ENCODE measurements around the gene WNT3.

The WNT3 gene

GRCh38 chr17:46834846-46835245, 16.4 kb upstream of the WNT3 start:
- no peak for DNase-seq

DNA sequence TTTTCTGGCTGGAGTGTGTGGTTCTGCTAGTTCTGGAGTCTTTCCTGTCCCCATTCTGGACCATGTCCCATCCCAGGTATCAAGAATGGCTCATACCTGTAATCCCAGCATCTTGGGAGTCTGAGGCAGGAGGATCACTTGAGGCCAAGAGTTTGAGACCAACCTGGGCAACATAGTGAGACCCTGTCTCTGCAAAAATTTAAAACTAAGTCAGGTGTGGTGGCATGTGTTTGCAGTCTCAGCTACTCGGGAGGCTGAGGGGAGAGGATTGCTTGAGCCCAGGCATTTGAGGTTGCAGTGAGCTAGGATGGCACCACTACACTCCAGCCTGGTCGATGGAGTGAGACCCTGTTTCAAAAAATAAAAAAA, 15.3 kb upstream of the WNT3 start:
- no peak for DNase-seq

- DNase-seq: no peak
Measured at GRCh38 chr17:46832945-46833839, 14.7 kb upstream of the WNT3 start.

DNA sequence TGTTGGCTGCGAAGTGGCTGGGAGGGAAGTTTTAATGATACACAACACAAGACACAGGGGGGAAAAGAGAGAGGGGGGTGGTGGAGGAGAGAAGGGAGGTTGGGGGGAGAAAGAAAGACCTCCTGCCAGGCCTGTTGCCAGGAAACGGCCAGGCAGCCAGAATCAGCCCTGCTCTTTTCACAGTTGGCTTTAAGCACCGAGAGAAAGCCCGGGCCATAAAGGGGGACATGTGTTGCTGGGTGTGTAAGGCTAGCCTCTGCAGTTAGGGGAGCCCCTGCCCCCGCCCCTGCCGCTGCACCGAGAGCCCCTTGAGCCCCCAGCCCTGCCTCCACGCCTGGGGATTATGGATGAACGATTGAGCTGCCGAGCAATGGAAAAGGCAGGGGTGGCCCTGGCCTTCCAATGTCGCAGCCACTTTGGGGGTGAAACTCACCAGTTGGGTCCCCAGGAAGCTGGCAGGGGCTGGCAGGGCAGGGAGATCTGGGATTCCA, 13.9 kb upstream of the WNT3 start:
- DNase-seq: no peak

GRCh38 chr17:46831573-46832330, 13.3 kb upstream of the WNT3 start:
- DNase-seq: no peak

GRCh38 chr17:46827274-46827673, 8.8 kb upstream of the WNT3 start:
- DNase-seq: no peak

DNA sequence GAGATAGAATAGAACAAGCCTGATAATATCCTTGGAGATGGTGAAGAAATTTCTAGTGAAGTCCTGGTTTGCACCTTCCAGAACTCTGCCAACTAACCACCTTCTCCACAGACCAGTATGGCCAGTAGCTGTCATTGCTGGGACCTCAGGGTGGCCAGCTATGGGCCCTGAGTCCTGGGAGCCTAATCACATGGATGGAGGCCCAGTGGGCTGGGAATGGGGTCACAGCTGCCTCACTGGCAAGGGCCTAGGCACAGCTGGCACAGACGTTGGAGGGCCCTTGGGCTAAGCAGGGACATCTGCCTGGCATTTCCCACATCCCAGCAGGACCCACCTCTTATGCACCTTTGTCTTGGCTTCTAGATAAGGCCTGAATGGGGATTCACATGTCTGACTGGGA, 7.6 kb upstream of the WNT3 start:
- no peak for DNase-seq

DNA sequence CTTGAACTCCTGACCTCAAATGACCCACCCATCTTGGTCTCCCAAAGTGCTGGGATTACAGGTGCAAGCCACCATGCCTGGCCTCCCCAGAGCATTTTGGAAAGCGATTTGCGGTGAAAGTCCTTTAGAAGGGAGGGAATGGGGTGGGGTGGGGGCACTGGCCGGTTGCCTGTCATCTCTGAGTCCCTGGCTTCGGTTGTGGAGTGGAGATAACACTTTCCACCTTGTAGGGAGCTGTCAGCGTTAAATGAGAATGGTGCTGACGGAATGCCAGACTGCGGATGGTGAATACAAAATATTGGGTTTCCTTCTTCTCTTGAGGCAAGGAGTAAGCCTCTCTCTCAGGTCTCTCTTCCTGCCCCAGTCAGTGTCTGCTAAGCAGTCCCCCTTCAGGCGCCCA, 5.2 kb upstream of the WNT3 start:
- no peak for DNase-seq

- no peak for DNase-seq
Measured at GRCh38 chr17:46822388-46822921, 4.0 kb upstream of the WNT3 start.

DNA sequence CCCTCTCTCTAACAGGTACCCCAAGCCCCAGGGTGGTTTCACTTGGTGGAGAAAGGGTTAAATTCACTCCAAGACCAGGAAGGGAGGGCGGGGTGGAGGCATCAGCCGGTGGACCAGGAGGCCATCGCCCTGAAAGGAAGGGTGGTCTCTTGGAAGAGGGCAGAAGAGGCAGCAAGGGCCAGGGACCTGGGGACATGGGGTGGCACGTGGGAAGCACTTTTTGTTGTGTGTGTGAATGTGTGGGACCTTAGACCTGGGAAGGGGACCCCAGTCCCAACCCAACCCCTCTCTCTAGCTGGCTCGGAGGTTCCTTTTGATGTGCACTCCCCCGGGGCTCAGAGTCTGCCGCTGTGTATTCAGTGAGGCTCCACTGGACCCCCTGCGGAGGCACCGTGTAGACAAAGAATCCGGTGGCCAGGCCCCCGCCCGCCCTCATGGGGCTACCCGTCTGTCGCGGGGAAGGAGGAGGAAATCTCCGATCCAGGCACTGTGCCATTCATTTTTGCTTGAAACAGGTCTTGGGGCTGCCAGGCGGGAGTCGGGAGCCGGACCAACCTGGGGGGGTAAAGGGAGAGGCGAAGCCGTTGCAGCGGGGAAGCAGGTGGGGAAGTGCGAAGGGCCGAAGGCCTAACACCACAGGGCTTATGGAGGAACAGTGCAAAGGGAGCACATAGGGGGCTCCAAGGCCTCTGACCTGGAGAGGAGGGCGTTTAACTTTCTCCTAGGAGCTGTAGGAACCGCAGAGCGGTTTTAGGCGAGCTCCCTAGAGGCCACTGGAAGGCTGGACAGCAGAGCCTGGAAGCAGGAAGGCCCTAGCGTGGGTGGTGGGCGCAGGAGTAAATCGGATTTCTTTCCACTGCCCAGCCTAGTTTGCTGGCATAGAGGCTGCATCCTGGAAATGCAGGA, 3.2 kb upstream of the WNT3 start:
- DNase-seq: no peak

- DNase-seq: no peak
Measured at GRCh38 chr17:46820592-46821450, 2.3 kb upstream of the WNT3 start.

DNA sequence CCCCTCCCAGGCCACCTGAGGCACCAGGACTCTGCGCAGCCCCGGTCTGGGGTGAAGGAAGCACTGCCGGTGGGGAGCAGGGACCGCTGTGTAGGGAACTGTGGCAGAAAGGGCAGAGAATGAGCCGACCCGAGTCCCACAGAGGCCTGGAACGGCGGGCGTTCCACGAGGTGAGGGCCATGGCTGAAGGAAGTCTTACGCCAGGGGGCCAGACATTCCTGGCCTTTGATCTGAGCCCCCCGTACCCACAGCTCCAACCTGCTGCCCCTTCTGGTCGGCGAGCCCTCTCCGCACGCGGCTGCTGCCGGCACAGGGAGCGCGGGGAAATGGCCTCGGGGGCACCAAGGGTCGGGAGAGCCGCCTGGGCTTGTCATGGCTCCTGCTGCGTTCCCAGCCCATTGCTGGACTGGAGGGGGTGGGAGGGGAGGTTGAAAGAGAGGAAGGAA, 1.4 kb upstream of the WNT3 start:
- no peak for DNase-seq

- DNase-seq: no peak
Measured at GRCh38 chr17:46818929-46819859, 702 bp upstream of the WNT3 start.

- DNase-seq: no peak
Measured at GRCh38 chr17:46817901-46818209, 637 bp downstream of the WNT3 start.

DNA sequence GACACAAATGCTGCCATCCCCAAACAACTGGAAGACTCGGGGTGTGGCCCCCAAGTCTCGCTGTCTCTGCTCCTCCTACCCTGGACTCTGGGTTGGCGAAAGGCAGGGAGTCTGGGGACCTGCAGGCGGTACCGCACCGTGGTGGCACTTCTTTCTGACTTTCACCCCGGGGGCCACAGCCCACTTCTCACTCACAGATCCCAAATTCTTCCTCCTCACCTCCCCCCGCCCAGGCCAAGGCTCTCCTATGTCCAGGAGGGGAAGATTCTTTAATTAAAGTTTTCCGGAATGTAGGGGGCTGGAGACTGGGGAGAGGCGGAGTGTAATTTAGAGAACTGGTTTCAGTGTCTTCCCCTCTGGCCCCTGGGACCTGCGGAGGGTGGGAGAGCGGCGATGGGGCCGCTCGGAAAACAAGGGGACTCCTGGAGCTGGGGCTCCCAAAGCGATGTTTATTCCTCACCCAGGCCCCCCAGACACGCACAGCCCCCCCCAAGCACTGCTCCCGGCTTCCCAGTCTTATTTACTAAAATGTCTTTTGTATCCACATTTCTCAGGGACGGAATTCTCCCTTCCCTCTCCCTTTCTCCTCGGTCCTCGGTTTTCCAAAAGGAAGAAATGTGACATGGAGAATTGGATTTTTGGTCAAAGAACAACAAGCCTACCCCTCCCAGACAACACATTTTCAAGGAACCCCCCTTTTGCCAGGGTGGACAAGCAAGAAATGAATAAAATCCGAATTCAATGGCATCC, 1.2 kb downstream of the WNT3 start:
- no peak for DNase-seq

DNA sequence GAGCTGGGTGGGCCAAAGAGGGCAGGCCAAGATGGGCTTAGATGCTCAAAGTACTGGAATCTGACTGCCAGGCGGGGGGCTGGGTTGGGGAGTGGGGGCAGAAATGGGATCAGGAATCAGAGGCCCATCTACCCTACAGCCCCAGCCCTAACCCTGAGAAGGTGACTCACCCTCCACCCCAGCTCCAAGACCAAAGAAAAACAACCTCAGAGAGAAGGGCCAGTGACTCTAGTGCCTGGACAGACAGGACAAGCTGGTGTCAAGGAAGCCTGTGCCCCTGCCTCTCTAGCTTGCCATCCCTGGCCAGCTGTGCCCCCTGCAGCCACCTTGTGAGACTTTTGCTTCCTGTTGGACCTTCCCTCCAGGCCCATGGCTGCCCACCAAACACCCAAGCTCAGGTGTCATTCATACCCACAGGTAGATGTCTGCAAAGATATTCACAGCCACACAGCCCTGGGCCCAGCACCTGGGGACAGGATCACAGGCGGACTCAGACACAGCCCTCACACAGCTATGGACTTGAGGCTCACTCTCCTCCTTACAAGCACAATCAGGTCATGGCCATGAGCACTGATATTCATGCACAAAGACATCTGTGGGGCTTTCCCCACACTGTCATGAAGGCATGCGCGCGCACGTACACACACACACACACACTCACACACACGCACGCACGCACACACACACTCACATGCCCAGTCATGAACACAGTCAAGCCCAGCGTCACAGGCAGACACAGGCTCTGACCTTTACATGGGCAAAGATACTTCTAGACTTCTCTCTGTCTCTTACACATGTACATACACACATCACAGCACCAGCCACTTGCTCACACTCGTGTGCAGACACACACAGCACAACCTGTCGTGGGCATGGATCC, 2.8 kb downstream of the WNT3 start:
- no peak for DNase-seq

DNA sequence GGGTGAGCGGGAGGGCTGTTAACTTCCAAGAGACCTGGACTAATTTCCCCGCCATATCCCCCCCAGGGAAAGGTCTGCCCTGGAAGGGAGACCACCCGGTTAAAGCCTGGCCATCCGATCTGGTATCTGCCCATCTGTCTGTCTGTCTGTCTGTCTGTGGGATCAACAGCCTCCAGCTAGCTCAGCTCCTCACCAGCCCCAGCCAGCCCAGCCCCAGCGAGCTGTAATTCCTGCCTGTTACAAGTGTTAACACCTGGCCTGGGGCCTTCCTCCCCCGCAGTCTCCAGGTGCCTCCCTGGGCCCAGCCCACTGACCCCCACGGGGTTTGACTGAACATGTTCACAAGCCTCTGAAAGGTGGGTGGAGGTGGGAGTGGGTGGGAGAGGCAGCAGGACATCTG, 4.0 kb downstream of the WNT3 start:
- no peak for DNase-seq

- DNase-seq: no peak
Measured at GRCh38 chr17:46813920-46814319, 4.6 kb downstream of the WNT3 start.
